Femur (tissue), 1 donor: ENCODE data around the gene NKX2-1.
"Not testable (repeated sequence)": the region's sequence is repeated elsewhere in the genome, so short reads cannot be mapped to it uniquely, and the experiment has no call there.

Experiments used
- DNase-seq: peaks from one replicate; pipeline ENCODE4 v3.0.0-alpha.2; 2017

NKX2-1 gene

DNA sequence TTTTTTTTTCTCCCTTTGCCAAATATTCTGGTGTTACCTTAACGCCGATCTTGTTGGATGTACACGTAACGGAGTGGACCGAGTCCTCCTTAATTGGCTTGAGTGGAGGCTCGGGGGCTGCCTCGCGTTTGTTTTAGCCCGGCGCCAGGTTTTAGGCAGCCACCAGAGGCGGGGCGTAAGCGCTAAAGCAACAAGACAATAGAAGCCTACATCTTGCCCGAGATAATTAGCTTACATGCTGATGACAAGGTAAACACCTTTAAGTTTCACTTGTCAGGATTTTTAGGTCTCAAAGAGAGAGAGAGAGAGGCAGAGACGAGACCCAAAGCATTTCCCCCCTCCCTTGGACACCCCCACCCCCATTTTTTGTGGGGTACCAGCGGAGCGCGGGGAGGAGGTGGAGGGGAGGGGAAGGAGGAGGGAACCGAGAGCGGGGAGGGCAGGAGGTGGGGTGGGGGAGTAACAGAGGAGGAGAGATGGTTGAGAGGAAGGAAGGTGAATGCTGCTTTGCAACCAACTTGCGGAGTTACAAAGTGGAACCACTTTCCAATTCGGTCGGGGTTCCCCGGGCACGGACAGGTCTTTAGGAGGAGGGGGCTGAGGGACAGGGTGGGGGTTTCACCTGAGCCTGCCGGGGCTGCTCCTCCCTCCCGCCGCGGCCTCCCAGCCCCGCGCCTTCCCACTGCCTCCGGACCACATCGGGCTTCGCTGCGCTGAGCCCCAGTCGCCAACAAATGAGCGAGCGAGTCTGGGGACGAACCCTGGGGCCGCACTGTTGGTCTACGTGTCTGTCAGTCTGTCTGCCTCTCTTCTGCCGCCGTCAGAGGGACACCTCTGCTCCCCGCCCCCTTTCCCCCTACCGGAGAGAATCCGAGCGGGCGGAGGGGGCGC, at the start of gene NKX2-1:
NKX2-1 (minus strand) TSS at position 802 of the 891 bp plus-strand sequence; CDS start at position 699, 103 bp downstream.
- DNase-seq: no peak

DNA sequence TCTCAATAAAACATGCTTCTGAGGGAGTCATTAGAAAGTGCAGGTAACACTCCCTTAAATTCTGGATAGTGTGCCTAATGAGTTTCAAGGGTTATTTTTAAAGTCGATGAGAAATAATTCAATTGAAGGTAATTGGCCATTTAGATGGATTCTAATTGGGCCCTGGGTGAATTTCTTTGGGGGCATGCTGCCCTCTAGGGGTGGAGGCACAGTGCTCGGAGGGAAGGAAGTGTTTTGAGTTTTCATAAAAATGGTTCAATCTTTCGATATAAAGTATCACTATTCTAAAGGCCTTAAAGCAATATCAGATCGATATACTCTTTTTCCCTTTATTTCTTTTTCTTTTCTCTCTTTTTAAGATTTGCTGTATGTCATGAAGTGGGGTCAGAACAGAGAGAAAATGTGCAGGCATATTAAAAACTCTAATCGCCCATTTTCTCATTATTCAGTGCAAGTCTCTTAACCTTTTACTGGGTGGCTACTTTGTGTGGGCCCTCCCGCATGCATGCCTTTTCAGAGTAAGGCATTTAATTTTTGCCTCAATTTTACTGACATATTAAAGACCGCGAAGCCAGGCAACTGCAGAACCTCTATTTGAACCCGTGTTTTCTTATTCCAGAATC, 36.9 kb upstream of the NKX2-1 start:
- DNase-seq: no peak

DNA sequence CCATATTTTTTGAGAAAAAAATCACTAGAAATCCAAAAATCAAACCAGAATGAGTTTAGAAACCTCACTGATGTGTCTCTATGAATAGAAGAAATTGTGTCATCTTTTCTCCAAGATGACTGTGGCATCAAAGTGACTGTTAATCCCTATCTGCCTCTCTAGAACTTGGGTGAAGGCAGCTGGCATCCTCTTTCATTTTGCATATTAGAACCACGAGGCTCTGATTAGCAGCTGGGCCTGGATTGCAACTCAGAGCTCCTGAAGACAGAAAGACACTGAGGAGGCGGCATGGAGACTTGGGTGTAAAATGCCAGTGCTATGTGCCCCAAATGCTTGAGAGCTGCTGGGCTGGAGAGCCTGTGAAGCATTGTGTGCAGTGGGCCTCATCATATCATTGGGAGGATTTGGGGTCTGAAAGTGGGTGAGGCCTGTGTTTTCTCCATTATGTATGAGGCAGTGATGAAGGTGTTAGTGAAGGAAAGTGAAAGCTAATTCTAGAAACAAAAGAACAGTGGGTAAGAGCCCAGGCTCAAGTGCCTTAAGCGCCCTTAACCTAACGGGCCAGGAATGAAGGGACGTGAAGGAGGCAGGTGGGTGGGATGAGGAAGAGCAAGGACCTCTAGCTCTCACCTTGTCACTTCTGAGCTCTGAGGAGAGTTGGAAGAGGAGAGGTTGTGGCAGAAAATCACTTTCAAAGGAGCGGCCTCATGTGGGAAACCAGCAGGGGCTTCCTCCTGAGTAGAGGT, 36.1 kb upstream of the NKX2-1 start:
- DNase-seq: no peak

DNA sequence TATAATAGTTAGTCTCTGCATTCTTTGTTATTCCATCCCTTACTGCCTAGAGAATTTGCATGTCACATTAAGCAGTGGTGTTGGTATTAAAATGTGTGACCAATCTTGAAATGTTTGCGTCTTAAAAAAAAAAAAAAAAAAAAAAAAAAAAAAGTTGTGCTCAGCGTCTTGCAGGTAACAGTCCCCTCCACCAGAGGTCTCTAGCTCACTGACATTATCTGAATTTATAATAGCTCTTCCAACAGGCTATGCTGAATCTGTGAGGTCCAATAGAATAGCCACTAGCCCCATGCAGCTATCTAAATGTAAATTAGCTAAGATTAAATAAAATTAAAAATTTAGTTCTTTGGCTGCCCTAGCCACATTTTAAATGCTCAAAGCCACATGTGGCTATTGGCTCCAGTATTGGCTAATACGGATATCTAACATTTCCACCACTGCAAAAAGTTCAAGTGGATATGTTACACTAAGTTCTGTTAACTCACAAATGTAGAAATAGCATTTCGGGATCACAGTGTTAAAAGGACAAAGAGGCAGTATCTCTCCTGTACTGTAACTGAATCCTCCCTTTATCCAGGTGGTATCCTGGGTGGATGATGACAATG, 33.7 kb upstream of the NKX2-1 start:
- DNase-seq: no peak

DNA sequence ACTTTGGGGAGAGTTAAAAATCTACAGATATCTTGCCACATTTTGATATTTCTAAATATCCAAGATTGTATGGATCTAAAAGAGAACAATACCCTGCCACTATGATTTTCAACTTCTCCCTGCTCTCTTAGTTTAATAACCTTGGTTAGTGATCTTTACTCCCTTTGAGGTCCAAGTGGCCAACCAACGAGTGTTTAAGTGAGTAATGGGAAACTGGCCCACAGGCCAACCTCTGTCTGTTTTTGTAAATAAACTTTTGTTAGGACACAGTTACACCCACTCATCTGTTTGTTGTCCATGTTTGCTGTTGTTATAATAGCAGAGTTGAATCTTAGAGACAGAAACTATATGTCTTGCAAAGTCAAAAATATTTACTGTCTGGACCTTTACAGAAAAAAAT, 30.9 kb upstream of the NKX2-1 start:
- DNase-seq: no peak

DNA sequence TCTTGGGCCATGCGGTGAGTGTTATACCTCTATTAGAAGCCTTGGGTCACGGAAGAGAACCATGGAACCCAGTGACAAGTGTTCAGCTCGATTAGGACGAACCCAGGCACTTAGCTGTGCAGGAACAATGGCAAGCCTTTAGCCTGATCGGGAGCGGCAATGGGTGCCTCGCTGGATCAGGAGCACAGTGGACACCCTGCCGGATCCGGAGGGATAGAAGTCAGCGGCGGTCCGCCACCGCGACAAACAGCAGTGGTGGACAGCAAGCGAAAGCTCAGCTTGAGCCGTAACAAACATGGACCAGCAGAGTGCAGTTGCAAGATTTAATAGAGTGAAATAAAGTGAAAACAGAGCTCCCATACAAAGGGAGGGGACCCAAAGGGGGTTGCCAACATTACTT, 24.2 kb upstream of the NKX2-1 start:
- DNase-seq: not testable (repeated sequence)

DNA sequence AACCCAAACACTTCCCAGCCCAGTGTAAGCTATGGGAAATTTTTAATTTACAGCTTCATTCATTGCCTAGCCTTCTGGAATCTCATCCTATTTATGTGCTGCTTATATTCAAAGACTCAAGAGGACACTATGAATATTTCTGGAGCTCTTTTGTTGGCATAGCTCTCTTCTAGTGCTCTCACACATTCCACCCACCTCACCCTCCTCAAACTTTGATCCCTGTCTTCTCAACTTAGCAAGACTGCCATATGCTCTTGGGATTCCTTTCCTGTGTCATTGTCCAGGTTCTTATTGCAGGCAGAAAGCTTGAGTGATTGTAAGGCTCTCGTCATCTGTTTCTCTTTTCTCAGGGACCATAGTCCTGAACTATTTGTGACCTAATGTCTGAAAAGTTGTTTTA, 18.0 kb upstream of the NKX2-1 start:
- no peak for DNase-seq

DNA sequence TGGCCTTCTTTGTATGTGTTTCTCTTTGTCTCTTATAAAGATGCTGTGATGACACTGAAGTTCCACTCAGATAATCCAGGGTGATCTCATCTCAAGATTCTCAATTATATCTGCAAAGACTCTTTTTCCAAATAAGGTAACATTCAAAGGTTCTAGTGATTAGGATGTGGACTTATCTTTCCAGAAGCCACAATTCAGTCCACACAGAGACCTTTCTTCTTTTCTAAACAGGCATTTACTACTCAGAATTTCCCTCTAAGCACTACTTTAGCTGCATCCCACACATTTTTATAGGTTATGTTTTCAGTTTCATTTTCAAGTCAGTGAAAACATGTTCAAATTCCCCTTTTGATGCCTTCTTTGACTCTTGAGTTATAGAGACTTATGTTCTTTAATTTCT, 9.0 kb upstream of the NKX2-1 start:
- DNase-seq: no peak

DNA sequence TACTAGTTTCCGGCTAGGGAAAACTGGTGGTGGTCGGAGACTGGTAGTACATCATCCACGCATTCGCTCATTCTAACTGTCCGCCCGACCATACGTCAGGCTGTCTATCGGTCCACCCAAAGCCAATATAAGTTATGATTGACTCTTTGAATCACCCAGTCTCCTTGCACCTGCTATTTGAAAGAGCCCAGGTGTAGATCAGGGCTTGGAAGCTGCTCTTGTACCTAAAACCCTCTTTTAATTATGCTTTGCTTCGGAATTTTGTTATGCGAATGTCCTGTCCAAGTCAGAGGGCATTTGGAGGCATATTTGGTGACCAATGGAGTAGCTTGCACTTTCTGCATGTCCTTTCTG, 5.7 kb upstream of the NKX2-1 start:
- DNase-seq: no peak

DNA sequence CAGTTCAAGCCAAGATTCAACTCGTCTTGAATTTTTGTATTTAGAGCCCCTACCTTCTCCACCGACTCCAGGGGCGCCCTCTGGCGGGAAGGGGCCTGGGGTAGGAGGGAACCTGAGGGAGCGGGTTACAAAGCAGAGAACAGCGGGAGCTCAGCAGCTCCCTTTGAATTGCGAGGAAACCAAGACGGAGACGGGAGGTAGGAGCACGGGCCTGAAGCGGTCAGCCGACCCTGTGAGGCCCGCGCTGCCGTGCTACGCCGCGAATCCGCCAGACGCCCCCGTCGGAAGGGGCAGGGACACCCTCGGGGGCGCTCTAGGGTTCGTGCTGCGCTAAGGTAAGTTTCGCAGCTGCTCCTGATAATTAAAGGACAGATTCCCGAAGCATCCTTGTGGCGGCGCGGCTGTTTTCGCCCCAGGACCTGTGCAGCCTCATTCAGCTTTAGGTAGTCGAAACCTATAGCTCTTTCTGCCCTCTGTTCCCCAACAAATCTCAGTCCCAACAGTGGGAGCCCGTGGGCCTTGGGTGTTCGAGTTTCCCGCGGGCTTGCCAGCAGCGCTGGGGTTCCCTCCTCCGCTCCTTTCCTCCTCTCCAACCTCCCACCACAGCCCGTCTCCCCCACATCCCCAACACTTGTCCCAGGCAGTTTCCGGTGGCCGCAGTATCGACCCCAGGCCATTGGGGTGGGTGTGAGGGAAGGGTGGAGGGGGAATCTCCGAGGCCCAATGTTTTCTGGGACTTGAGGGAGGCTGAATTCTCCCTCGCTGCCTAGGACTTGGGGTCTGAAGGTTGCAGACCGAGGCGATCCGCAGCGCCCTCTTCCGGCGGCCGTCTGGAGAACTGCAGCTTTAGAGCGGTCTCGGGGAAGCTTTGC, 5.1 kb upstream of the NKX2-1 start:
- no peak for DNase-seq

DNA sequence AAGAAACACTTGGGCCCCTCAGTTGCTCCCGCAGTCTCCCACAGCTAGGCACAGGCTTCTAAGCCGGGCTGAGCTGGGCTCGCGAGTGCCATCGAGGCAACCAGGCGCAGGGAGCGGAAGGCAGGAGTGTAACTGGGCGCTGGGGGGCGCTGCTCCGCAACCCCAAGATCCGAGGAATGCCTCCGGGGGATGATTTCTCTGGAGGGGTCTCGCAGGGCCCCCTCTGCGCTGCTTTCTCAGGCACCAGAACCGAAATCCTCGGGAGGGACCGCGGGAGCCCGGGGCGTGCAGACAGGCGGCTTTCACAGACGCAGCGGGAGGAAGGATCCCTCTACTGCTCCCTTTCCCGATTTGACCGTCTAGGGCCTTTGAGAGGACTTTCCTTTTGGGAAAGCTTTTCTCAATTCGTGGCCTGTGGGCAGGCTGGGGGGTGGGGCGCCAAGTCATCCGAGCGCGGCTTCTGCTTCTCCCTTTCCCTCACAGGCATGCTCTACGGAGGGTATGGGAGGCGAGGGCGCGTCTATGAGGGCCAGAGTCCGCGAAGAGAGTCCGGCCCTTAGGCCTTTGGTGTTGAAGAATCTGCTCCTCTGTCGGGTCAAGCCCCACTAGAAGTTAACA, 4.3 kb upstream of the NKX2-1 start:
- no peak for DNase-seq

DNA sequence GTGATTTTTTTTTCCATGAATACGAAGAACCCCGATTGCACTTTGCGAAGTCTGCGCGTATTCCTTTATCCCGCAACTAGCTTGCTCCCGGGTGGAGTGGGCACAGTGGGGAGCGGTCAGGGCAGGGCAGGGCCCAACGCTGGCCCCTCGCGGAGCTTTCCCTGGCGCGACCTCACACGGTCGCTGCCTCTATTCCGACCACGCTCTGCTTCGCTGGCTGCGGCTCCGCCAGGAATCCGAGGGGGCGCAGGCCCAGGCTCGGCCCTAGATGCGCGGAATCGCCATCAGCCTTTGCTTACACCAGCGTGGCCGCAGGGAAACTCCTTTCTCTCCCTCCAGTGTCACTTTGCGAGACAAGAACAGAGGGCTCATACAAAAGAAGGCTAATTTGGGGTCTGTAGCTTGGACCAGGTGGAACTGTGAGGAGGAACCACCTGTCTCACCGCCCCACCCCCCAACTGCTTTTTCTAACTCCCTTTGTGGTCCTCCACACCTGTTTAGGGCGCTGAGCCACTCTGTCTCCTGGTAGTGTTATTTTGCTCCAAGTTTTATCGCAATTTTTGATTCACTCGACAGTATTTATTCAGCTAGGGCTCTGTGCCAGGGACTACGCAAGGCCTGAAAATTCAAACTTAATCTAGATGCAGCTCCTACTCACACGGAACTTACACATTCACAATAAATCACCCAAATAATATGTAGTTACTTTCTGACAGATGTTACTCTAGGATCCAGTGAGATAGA, 3.1 kb upstream of the NKX2-1 start:
- DNase-seq: no peak

DNA sequence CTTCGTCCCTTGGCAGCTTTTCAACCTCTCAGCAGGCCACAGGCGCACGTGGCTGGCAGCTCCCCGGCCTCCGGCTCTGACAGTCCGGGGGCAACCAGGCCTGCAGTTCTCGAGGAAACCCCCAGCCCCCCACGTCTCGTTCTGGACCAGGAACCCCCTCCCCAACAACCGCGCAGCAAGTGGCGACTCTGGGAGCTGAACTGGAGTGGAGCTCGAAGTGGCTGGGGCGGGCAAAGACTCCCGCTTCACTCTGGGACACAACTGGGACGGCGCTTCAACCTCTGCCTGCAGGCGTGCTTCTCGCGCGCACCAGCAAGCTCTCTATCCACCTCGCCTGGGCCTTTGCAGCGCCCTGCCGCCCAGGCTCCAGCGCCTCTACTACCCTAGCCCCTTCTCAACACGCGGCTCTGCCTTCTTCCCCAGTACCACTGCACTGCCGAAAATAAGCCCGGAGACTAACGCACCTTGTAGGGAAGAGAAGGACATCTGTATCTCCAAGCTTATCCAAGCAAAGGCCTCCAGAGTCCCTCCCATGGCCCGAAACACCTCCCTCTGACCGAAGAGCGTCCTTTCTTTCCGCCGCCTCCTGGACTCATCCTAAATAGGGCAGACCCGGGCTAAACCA, 2.4 kb upstream of the NKX2-1 start:
- no peak for DNase-seq

DNA sequence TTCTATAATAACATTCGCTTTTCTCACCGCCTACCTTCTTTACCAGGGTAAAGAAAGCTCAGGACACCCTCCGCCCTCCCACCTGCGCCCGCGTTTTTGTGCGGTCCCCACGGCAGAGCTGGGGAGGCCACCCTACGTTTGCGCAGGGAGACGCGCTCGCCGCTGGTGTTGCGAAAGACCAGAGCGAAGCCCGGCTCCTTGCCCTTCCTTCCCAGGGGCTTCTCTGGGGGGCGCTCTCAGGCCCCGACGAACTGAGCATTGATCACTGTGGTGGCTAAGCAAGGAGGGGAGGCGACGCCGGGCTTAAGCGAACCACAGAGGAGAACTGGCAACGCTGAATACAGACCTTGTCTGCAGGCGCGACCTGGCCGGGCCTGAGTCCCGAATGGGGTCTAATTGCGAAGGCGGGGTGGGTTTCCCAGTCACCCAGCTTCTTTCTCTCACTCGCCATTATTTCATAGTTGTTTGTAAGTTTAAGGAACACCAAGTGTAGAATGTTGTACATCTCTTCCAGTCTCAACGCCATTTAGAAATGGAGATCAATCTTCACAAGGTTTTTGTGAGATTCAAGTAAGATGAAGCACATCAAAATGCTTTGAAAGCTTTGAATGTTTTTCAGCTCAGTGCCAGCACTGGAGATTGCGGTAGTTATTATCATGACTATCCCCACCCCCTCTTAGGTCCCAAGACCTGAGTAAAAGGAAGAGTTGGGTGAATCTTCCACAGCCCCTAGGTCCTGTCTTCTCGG, 1.7 kb upstream of the NKX2-1 start:
- DNase-seq: no peak

DNA sequence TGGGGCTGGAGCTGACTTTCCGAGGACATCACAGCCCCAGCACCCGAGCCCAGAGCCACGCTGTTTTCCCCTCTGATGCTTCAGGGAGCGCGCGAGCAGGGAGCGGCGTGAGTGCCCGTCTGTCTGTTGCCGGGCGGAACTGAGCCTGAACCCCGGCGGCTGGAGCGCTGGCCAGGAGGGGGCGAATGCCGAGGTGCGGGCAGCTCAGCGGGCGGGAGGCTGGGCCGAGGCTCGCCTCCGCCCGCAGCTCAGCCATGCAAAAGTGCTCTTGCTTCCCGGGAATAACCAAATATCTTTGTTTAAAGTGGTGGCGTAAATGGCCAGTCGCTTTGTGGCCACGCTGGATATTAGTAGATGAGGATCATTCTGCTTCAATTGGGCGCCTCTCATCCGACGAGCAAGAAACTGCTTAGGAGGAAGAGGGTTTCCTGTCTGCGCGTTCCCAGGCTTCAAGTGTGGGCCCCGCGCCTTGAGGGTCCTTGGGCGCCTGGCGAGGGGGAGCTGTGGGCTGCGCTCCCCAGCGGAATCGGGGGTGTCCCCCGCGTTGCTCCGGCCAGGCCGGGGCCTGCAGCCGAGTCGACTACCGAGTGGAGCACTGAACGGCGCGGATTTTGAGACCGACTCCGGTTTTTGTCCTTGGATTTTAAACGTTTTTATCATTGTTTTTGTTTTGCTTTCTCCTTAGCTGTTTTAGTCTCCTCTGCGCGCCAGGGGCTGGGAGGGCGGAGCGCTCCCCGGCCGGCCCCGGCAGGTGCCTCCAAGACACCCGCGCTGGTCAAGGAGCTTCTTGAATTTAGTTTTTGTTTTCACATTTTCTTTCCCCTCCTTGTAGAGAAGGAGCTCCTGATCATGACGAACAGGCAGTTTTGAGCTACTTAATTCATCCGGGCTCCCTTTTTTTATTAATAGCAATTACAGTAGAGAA, 831 bp upstream of the NKX2-1 start:
- no peak for DNase-seq

DNA sequence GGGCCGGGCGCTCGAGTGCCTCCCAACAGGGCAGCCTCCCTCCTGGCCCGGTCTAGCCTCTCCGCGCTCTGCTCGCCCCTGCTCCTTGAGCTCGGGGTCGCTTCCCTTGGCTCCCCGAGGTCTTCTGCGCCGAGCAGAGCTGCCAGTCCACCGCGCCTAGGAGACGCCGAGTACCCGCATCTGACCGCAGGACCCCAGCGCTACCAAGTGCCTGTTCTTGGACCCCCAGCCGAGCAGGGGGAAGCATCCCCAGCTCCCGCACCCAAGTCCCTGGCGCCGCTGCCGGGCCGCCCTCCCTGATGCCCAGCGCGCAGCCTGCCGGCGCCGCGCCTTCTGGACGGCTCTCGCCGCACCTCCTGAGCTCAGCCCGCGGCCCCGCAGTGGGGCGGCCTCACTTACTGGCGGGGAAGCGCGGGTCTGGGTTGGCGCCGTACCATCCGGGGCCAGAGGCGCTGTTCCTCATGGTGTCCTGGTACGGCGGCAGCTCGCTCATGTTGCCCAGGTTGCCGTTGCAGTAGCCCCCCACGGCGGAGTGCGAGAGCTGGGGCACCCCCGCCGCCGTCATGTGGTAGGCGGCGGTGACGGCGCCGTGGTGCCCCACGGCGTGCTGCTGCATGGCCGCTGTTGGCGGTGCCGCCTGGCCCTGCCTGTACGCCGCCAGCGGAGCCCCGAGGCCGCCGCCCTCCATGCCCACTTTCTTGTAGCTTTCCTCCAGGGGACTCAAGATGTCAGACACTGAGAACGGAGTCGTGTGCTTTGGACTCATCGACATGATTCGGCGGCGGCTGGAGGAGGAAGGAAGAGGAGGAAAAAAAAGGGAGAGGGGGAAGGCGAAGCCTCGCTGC, 1.2 kb downstream of the NKX2-1 start:
- DNase-seq: no peak

DNA sequence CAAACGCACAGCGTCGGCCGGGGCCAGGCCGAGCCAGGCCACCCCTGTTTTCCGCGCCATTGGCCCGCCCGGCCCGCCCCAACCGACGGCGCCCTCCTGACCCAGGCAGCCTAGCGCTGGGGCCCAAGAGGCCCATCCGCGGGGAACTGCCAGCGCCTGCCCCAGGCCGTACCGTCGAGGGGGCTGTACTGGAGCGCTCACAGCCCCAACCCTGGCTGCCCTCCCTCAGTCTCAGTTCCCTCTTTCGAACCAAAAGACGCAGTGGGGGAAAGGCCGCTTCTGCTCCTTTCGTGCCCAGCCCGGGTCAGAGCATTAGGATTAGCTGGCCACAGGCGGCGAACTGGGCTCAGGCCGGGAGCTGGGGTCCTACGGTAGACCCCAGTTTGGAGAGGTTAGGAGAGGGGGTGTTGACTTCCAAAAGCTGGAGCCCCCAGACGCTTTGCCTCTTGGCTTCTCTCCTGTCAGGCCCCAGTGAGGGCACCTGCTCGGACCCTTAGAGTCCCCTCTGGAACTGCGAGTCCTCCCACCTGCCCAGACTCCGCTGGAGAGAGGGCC, 1.9 kb downstream of the NKX2-1 start:
- no peak for DNase-seq
